HG03066 (cell line): ENCODE measurements around the gene RNF41.

ENCODE experiments used
- ATAC-seq: cut with Tn5 transposase; IDR thresholded peaks from one replicate; pipeline ENCODE4 v1.9.1; 2021; ENCODE audit warnings: low read depth; ENCODE audit not compliant: unreplicated experiment

Gene RNF41

GRCh38 chr12:56155256-56155845, 66.4 kb downstream of the RNF41 start:
- no peak for ATAC-seq

GRCh38 chr12:56154818-56155217, 66.9 kb downstream of the RNF41 start:
- no peak for ATAC-seq

- ATAC-seq = no peak
Observed at GRCh38 chr12:56154246-56154771, 67.4 kb downstream of the RNF41 start.

- no peak for ATAC-seq
Observed at GRCh38 chr12:56153678-56154065, 68.0 kb downstream of the RNF41 start.

GRCh38 chr12:56152756-56153677, 68.7 kb downstream of the RNF41 start:
- ATAC-seq = no peak
